ENCODE measurements around the gene CADM1. TPM values are rescaled to one million over a fixed set of nuclear protein-coding genes. Genes with fewer than 3 reads are reported as not detected.

Gene CADM1
- total and polyA plus RNA-seq, 2 donors from 2014 or later = 24.0 to 33.5 TPM

- Histone ChIP-seq H3K9ac (ENCODE audit: low read length in 3 of 3) (no peak overlapping the region), H3K27me3 (ENCODE audit: control insufficient read depth, insufficient read depth, low read length) (no peaks in the 10 kb centered on the region), H3K9me3 (ENCODE audit: control insufficient read depth in 2 of 3, insufficient read depth in 1 of 3, low read length in 3 of 3) (no peaks in the 10 kb centered on the region), H3K36me3 (ENCODE audit: control insufficient read depth in 2 of 3, insufficient read depth in 3 of 3, low read length in 3 of 3) (no peaks in the 10 kb centered on the region), H3K4me1 (ENCODE audit: control insufficient read depth in 2 of 3, insufficient read depth in 2 of 3, low read depth in 1 of 3, low read length in 3 of 3) (no peaks in the 10 kb centered on the region), H3K4me3 (ENCODE audit: low read length in 3 of 3) (no peak overlapping the region), H3K27ac (ENCODE audit: low read depth in 2 of 2, low read length in 2 of 2) (no peak overlapping the region)
- DNase-seq (no peak), FAIRE-seq (no peak)
- no peak for TF ChIP-seq CTCF (IDR thresholded peaks at IDR 0.05; ENCODE audit: borderline replicate concordance, extremely low read depth, insufficient read depth)
- intact Hi-C loops (cut with DNase I) = no loop called here
Measured at GRCh38 chr11:115237578-115237977, 266.6 kb downstream of the CADM1 start.

- H3K27ac ChIP-seq (ENCODE audit: low read depth in 2 of 2, low read length in 2 of 2) = no peak overlapping the region
- intact Hi-C loops (cut with DNase I) = no loop called here
- no peaks in the 10 kb centered on the region for H3K9me3 ChIP-seq (ENCODE audit: control insufficient read depth in 2 of 3, insufficient read depth in 1 of 3, low read length in 3 of 3)
- no peak overlapping the region for H3K4me3 ChIP-seq (ENCODE audit: low read length in 3 of 3)
- no peak for TF ChIP-seq CTCF (IDR thresholded peaks at IDR 0.05; ENCODE audit: borderline replicate concordance, extremely low read depth, insufficient read depth)
- FAIRE-seq (no peak), DNase-seq (no peak)
- no peak overlapping the region for H3K9ac ChIP-seq (ENCODE audit: low read length in 3 of 3)
- H3K4me1 ChIP-seq (ENCODE audit: control insufficient read depth in 2 of 3, insufficient read depth in 2 of 3, low read depth in 1 of 3, low read length in 3 of 3) = no peaks in the 10 kb centered on the region
- no peaks in the 10 kb centered on the region for H3K27me3 ChIP-seq (ENCODE audit: control insufficient read depth, insufficient read depth, low read length)
- H3K36me3 ChIP-seq (ENCODE audit: control insufficient read depth in 2 of 3, insufficient read depth in 3 of 3, low read length in 3 of 3) = no peaks in the 10 kb centered on the region
Measured at GRCh38 chr11:115234794-115235193, 269.4 kb downstream of the CADM1 start.

- FAIRE-seq (no peak), DNase-seq (no peak)
- Histone ChIP-seq H3K4me1 (ENCODE audit: control insufficient read depth in 2 of 3, insufficient read depth in 2 of 3, low read depth in 1 of 3, low read length in 3 of 3) (no peaks in the 10 kb centered on the region), H3K9me3 (ENCODE audit: control insufficient read depth in 2 of 3, insufficient read depth in 1 of 3, low read length in 3 of 3) (no peaks in the 10 kb centered on the region), H3K27me3 (ENCODE audit: control insufficient read depth, insufficient read depth, low read length) (no peaks in the 10 kb centered on the region), H3K36me3 (ENCODE audit: control insufficient read depth in 2 of 3, insufficient read depth in 3 of 3, low read length in 3 of 3) (no peaks in the 10 kb centered on the region), H3K27ac (ENCODE audit: low read depth in 2 of 2, low read length in 2 of 2) (no peak overlapping the region), H3K9ac (ENCODE audit: low read length in 3 of 3) (no peak overlapping the region), H3K4me3 (ENCODE audit: low read length in 3 of 3) (no peak overlapping the region)
- TF ChIP-seq CTCF (IDR thresholded peaks at IDR 0.05; ENCODE audit: borderline replicate concordance, extremely low read depth, insufficient read depth) = no peak
- intact Hi-C loops (cut with DNase I) = no loop called here
Measured at GRCh38 chr11:115226556-115226955, 277.7 kb downstream of the CADM1 start.

GRCh38 chr11:115224551-115224950 is 279.7 kb downstream of the CADM1 start:
- Histone ChIP-seq H3K36me3 (ENCODE audit: control insufficient read depth in 2 of 3, insufficient read depth in 3 of 3, low read length in 3 of 3) (no peaks in the 10 kb centered on the region), H3K27ac (ENCODE audit: low read depth in 2 of 2, low read length in 2 of 2) (no peak overlapping the region), H3K4me3 (ENCODE audit: low read length in 3 of 3) (no peak overlapping the region), H3K27me3 (ENCODE audit: control insufficient read depth, insufficient read depth, low read length) (no peaks in the 10 kb centered on the region), H3K9ac (ENCODE audit: low read length in 3 of 3) (no peak overlapping the region), H3K9me3 (ENCODE audit: control insufficient read depth in 2 of 3, insufficient read depth in 1 of 3, low read length in 3 of 3) (no peaks in the 10 kb centered on the region), H3K4me1 (ENCODE audit: control insufficient read depth in 2 of 3, insufficient read depth in 2 of 3, low read depth in 1 of 3, low read length in 3 of 3) (no peaks in the 10 kb centered on the region)
- intact Hi-C loops (cut with DNase I) = no loop called here
- no peak for TF ChIP-seq CTCF (IDR thresholded peaks at IDR 0.05; ENCODE audit: borderline replicate concordance, extremely low read depth, insufficient read depth)
- no peak for FAIRE-seq
- DNase-seq = no peak
